HG03342 (cell line): Measurements from ENCODE around the gene CYP4F3.
"Not testable (repeated sequence)": the region's sequence is repeated elsewhere in the genome, so short reads cannot be mapped to it uniquely, and the experiment has no call there.

Source experiments
- ATAC-seq: cut with Tn5 transposase; IDR thresholded peaks from one replicate; pipeline ENCODE4 v1.9.1; 2021; ENCODE audit warnings: mild to moderate bottlenecking, moderate library complexity; ENCODE audit not compliant: unreplicated experiment

Gene CYP4F3

GRCh38 chr19:15629003-15629880 lies 11.5 kb upstream of the CYP4F3 start:
- ATAC-seq = no peak

GRCh38 chr19:15631817-15632216 lies 8.9 kb upstream of the CYP4F3 start:
- ATAC-seq = no peak

GRCh38 chr19:15633082-15633835 lies 7.4 kb upstream of the CYP4F3 start:
- ATAC-seq = no peak

GRCh38 chr19:15634105-15634504 lies 6.6 kb upstream of the CYP4F3 start:
- ATAC-seq = no peak

- ATAC-seq = no peak
Observed at GRCh38 chr19:15635016-15635805, 5.5 kb upstream of the CYP4F3 start.

GRCh38 chr19:15636026-15636425 lies 4.7 kb upstream of the CYP4F3 start:
- ATAC-seq = no peak

- no peak for ATAC-seq
Observed at GRCh38 chr19:15639596-15639995, 1.1 kb upstream of the CYP4F3 start.

- no peak for ATAC-seq
Observed at GRCh38 chr19:15640904-15641597, 354 bp downstream of the CYP4F3 start.

GRCh38 chr19:15641901-15642491 lies 1.3 kb downstream of the CYP4F3 start:
- no peak for ATAC-seq

- ATAC-seq = no peak
Observed at GRCh38 chr19:15642807-15643206, 2.1 kb downstream of the CYP4F3 start.

- ATAC-seq = no peak
Observed at GRCh38 chr19:15643387-15643786, 2.7 kb downstream of the CYP4F3 start.

GRCh38 chr19:15644066-15644741 lies 3.5 kb downstream of the CYP4F3 start:
- no peak for ATAC-seq

GRCh38 chr19:15644816-15645215 lies 4.1 kb downstream of the CYP4F3 start:
- ATAC-seq = no peak

- no peak for ATAC-seq
Observed at GRCh38 chr19:15649526-15649925, 8.8 kb downstream of the CYP4F3 start.

- not testable (repeated sequence) for ATAC-seq
Observed at GRCh38 chr19:15650123-15650522, 9.4 kb downstream of the CYP4F3 start.

GRCh38 chr19:15651791-15652190 lies 11.1 kb downstream of the CYP4F3 start:
- no peak for ATAC-seq

- ATAC-seq = no peak
Observed at GRCh38 chr19:15652559-15653278, 12.0 kb downstream of the CYP4F3 start.

- no peak for ATAC-seq
Observed at GRCh38 chr19:15656467-15656866, 15.8 kb downstream of the CYP4F3 start.

GRCh38 chr19:15663247-15663646 lies 22.6 kb downstream of the CYP4F3 start:
- no peak for ATAC-seq
